A549 treated with Hydrocortisone at 1 μM for 4 hours (cell line): Measurements from ENCODE around the gene ZNF771. TPM values are rescaled to one million over a fixed set of nuclear protein-coding genes. Genes with fewer than 3 reads are reported as not detected.

ENCODE experiments used
- total RNA-seq: library from RNA; stranded (reverse); fragments of 200-300 nt; extraction: Qiagen RNA extraction; gene quantifications from 5 replicates; pipeline ENCODE4 v1.2.3, GENCODE V29; 2022

ZNF771 gene
- total RNA-seq: 2.9 to 6.5 TPM (median 5.4 TPM) in 5 replicates

GRCh38 chr16:30407102-30407803 lies at the start of gene ZNF771:
ZNF771 (plus strand) TSS chr16:30407606; CDS start chr16:30408054, 448 bp downstream.

DNA sequence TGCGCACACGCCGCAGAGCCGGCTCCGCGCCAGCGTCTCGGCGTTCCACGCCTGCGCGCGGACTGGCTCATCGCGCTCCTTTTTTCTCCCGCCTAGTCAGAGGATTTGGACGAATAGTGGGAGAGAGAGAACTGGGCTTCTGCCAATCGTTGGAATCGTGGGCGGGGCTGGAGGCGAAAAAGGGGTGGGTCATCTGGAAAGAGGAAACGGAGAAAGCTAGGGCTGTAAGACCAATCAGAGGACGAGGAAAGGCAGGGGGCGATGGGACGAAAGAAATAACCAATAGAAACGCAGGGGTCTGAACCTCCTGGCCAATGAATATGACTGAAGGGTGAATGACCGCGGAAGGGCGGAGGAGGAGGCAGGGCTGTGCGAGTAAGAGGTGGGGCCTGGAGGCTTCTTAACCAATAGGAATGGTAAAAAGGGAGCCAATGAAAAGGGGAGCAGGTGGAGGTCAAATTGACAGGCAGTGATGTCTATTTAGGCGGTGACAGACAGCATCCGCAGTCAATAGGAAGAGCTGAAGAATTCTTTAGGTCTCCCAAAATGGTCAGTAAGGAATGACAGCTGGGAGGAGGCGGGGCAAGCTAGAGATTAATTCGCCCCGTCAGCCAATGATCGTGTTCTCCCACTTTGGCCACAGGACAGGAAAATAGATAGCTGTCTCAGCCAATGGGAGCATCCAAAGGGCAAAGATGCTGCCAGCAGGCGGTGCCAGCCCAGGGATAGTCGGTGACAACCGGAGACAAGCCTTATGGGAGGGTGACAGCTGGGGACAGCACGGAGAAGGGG lies 36.8 kb upstream of the ZNF771 start, which contains the start of gene TBC1D10B:
Gene TBC1D10B, minus strand, starts transcription at position 39 of the 792 bp plus-strand sequence. CDS start 311 bp downstream, outside the sequence.

DNA sequence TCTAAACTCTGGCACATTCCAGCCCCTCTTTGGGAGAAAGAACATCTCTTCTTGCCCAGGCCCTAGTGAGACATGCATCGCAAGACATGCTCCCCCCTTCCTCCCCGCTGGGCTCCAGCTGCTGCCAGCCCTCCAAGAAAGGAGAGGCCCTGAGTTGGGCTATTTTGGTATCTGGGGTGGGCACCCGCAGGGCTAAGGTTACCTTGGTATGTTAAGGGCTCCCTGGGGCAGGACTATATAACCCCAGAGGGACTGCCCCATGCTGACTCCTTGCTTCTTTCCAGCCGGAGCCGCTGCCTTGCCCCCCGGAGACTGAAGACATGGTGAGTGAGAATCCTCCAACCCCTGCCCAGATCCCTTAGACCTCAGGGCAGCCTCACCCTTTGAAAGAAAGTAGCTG lies 32.9 kb upstream of the ZNF771 start, which contains the start of gene MYL11:
Gene MYL11, plus strand, starts transcription at position 265 of the 400 bp plus-strand sequence. Its CDS starts 56 bp downstream, at position 321.

GRCh38 chr16:30382111-30382881 lies 25.1 kb upstream of the ZNF771 start, which contains the start of gene SEPTIN1:
SEPTIN1 (minus strand) TSS chr16:30382561; CDS start chr16:30382542, 19 bp downstream.

DNA sequence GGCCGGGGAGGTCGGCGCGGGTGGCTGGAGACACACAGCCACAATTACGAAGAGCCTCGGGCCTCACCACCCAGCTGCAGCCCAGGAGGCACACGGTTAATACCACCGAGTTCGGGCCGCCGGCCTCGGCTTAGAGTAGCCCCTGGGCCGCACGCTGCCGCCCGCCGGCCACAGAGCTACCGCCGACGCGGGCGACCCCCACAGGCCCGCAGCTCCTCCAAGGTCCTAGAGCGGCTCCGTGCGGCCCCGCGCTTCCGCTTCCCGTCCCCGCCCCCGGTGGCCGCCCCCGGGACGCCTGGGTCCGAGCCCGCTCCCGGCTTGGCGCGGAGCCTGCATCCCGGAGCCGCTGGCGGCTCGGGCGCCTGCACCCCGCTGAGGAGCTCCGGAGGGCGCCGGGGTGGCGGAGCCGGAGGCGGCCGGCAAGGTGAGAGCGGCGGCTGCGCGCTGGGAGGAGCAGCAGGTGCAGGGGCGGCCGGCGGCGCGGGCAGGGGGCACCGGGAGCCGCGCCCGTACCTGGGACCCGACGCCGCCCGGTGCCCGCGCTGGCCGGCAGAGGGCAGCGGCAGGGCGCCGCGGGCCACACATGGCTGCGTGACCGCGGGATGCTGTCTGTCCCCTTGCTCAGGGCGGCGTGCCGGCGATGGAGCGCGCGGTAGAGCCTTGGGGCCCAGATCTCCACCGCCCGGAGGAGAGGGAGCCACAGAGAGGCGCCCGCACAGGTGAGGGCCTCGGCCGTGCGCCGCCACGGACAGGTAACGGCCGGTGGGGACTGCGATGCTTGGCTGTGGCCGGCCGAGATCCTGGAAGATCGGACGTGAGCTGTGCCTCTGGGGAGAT lies 12.0 kb upstream of the ZNF771 start, which contains the start of gene ZNF48:
Gene ZNF48, plus strand, starts transcription at position 266 of the 837 bp plus-strand sequence. Its CDS starts 375 bp downstream, at position 641.

GRCh38 chr16:30429678-30430427 lies 22.4 kb downstream of the ZNF771 start, which contains the start of gene DCTPP1:
DCTPP1 (minus strand) TSS chr16:30430030; CDS start chr16:30429980, 50 bp downstream.

DNA sequence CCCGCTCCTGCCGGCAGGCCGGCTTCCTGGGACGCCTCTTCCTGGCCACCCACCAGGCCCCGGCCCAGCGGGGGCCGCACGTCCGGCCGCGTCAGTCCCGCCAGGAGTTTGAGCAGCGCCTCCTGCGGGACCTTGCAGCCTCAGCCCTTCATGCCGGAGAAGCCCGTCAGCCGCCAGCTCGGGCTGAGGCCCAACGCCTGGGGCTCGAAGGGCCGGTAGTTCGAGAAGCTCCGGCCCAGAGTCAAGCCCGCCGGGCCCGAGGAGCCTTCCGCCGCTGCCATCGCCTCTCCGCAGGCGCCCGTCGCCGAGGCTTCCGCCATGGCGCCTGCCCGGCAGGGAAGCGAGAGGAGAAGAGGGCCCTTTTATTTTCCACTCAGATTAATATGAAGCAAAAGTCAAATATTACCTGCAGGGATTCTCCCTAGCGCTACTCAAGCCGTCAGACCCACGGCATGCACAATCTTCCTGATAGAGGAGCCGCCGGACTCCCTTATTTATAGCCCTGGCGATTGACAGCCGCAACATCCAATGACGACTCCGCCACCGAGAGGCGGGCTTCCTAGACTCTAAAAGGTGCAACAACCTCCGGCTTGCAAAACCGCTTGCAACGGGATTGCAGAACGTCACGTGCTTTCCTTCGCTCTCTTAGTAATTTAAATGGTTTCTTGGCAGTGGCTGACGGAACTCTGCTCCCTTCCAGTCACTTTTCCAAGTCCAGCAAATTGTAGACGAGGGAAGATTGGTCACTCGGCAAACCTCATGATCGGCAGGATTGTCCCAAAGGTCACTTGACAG lies 38.2 kb downstream of the ZNF771 start, which contains the start of gene SEPHS2:
Gene SEPHS2, minus strand, starts transcription at position 467 of the 795 bp plus-strand sequence. Its CDS starts 147 bp downstream, at position 320.

Other genes starting within 250 kb of the ZNF771 start
- gene CORO1A, start 224.0 kb upstream of the ZNF771 start, total RNA-seq: 1.9 to 2.9 TPM (median 2.8 TPM) in 5 replicates
- 98.3 to 218 TPM (median 209 TPM) in 5 replicates for gene BOLA2B, start 213.9 kb upstream of the ZNF771 start, total RNA-seq
- gene SLX1A, start 213.7 kb upstream of the ZNF771 start, total RNA-seq: 7.8 to 14.7 TPM (median 13.7 TPM) in 5 replicates
- gene SULT1A3, start 208.4 kb upstream of the ZNF771 start, total RNA-seq: 4.9 to 10.8 TPM (median 7.0 TPM) in 5 replicates
- gene NPIPB13, start 159.1 kb upstream of the ZNF771 start, total RNA-seq: 1.7 to 3.0 TPM (median 2.7 TPM) in 5 replicates
- gene CD2BP2, start 52.3 kb upstream of the ZNF771 start, total RNA-seq: 61.2 to 68.0 TPM (median 65.7 TPM) in 5 replicates
- gene TBC1D10B, start 37.1 kb upstream of the ZNF771 start, total RNA-seq: 26.1 to 31.4 TPM (median 28.8 TPM) in 5 replicates
- 0.39 to 0.67 TPM in 2 of 5 replicates, not detected in the others for gene MYL11, start 32.8 kb upstream of the ZNF771 start, total RNA-seq
- 0.97 to 2.6 TPM (median 2.1 TPM) in 5 replicates for gene SEPTIN1, start 25.0 kb upstream of the ZNF771 start, total RNA-seq
- 12.3 to 13.4 TPM (median 12.9 TPM) in 5 replicates for gene ZNF48, start 12.2 kb upstream of the ZNF771 start, total RNA-seq
- gene DCTPP1, start 22.4 kb downstream of the ZNF771 start, total RNA-seq: 106 to 133 TPM (median 129 TPM) in 5 replicates
- 45.4 to 50.6 TPM (median 46.4 TPM) in 5 replicates for gene SEPHS2, start 38.3 kb downstream of the ZNF771 start, total RNA-seq
- gene ITGAL, start 65.1 kb downstream of the ZNF771 start, total RNA-seq: 0.03 to 0.18 TPM (median 0.09 TPM) in 5 replicates
- gene ZNF768, start 119.0 kb downstream of the ZNF771 start, total RNA-seq: 43.1 to 47.3 TPM (median 44.9 TPM) in 5 replicates
- gene ZNF747, start 127.3 kb downstream of the ZNF771 start, total RNA-seq: 4.0 to 5.0 TPM (median 4.5 TPM) in 5 replicates
- gene ZNF764, start 150.8 kb downstream of the ZNF771 start, total RNA-seq: 5.1 to 6.1 TPM (median 5.6 TPM) in 5 replicates
- 5.9 to 6.7 TPM (median 6.1 TPM) in 5 replicates for gene ZNF688, start 164.1 kb downstream of the ZNF771 start, total RNA-seq
- not detected in 5 replicates for gene ZNF785, start 178.1 kb downstream of the ZNF771 start, total RNA-seq
- 7.5 to 9.3 TPM (median 8.4 TPM) in 5 replicates for gene ZNF689, start 202.8 kb downstream of the ZNF771 start, total RNA-seq
- gene PRR14, start 243.4 kb downstream of the ZNF771 start, total RNA-seq: 19.7 to 26.6 TPM (median 24.4 TPM) in 5 replicates